ENCODE data around the gene A2M. TPM values are rescaled to one million over a fixed set of nuclear protein-coding genes. Genes with fewer than 3 reads are reported as not detected.

A2M gene
- total and polyA plus RNA-seq, 2 of the 8 experiments (the other 6 are each of a cell fraction or from before 2014, with no cell fraction given): 0.15 TPM; not detected in 1

DNA sequence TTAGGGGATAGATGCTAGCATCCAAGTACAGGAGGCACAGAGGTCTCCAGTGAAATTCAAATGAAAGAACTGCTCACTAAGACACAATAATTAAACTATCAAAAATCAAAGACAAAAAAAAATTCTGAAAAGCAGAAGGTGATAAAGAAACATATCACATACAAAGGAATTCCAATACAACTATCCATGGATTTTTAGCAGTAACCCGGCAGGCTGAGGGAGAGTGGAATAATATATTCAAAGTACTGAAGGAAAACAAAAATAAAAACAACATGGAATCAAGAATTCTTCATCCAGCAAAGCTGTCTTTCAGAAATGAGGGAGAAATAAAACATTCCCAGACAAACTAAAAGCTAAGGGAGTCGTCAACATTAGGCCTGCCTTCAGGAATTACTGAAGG is 31.9 kb downstream of the A2M start:
- H3K27ac ChIP-seq (ENCODE audit: low read depth, low read length): no peak overlapping the region
- FAIRE-seq (no peak), DNase-seq (ENCODE audit: low read depth in 1 of 2, low spot score in 2 of 2) (no peak)
- no peak overlapping the region for H2BK12ac ChIP-seq (ENCODE audit: low read depth, low read length)
- H3K27me3 ChIP-seq (replicated peaks in 1 of 4; ENCODE audit: control insufficient read depth in 3 of 4, extremely low read depth in 1 of 4, insufficient read depth in 3 of 4, low read length in 3 of 4): peaks cover 0 to 1% (median 0%) of the 10 kb centered on the region in 4 experiments; a peak in 1 of 7 replicates
- H3K4ac ChIP-seq (replicated peaks; ENCODE audit: insufficient read length, low read depth, low read length): no peak overlapping the region
- CTCF ChIA-PET (ENCODE audit: partially characterized antibody): interaction anchor here (1.5 kb wide), 1 partner anchor 193 kb away, joined by 3 read pairs; no protein-coding TSS in a partner anchor
- no peak overlapping the region for H2BK5ac ChIP-seq (ENCODE audit: low read depth, low read length)
- no peaks in the 10 kb centered on the region; a peak in 1 of 4 replicates for H3K9me3 ChIP-seq (ENCODE audit: insufficient read depth in 2 of 2, low read depth in 1 of 2, low read length in 1 of 2)
- H2BK120ac ChIP-seq (replicated peaks; ENCODE audit: low read depth, low read length): no peak overlapping the region
- TF ChIP-seq NANOG (IDR thresholded peaks at IDR 0.05; ENCODE audit: insufficient read depth, low read depth, low read length, poor library complexity, severe bottlenecking) (no peak), CTCF (IDR thresholded peaks at IDR 0.05; ENCODE audit: control extremely low read depth in 1 of 3, insufficient read depth in 1 of 3, low read depth in 1 of 3, low read length in 3 of 3) (no peak), RAD21 (IDR thresholded peaks at IDR 0.05 in 1 of 2, conservative IDR thresholded peaks at IDR 0.05 in 1 of 2; ENCODE audit: low read depth in 2 of 2, low read length in 2 of 2) (no peak), BACH1 (IDR thresholded peaks at IDR 0.05; ENCODE audit: low read length) (no peak), JUN (IDR thresholded peaks at IDR 0.05; ENCODE audit: low read depth, low read length) (no peak)
- TF ChIP-seq, protein P1, sequence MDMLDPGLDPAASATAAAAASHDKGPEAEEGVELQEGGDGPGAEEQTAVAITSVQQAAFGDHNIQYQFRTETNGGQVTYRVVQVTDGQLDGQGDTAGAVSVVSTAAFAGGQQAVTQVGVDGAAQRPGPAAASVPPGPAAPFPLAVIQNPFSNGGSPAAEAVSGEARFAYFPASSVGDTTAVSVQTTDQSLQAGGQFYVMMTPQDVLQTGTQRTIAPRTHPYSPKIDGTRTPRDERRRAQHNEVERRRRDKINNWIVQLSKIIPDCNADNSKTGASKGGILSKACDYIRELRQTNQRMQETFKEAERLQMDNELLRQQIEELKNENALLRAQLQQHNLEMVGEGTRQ (IDR thresholded peaks at IDR 0.05; ENCODE audit: low read length): no peak
- H4K8ac ChIP-seq (ENCODE audit: extremely low read depth, insufficient read depth, low read length): no peak overlapping the region
- H3K4me3 ChIP-seq (ENCODE audit: extremely low read depth in 1 of 4, insufficient read depth in 2 of 4, low read depth in 3 of 4, low read length in 4 of 4): no peak overlapping the region
- H3K4me1 ChIP-seq (replicated peaks in 1 of 4; ENCODE audit: control insufficient read depth in 3 of 4, insufficient read depth in 4 of 4, low read length in 3 of 4): no peaks in the 10 kb centered on the region
- H3K79me2 ChIP-seq (ENCODE audit: control insufficient read depth in 1 of 2, insufficient read depth in 2 of 2, low read length in 2 of 2): no peaks in the 10 kb centered on the region
- H4K91ac ChIP-seq (replicated peaks; ENCODE audit: insufficient read length, low read length): no peak overlapping the region
- no peak overlapping the region for H3K18ac ChIP-seq (ENCODE audit: extremely low read depth, low read length)
- H2AFZ ChIP-seq (ENCODE audit: low read length): no peak overlapping the region
- no peak overlapping the region for H3K9ac ChIP-seq (replicated peaks in 1 of 4; ENCODE audit: extremely low read depth in 1 of 4, low read depth in 3 of 4, low read length in 3 of 4)
- H3K56ac ChIP-seq (replicated peaks; ENCODE audit: insufficient read length, low read depth, low read length): no peak overlapping the region
- no peak overlapping the region for H2AK5ac ChIP-seq (ENCODE audit: low read depth, low read length)
- H2BK20ac ChIP-seq (ENCODE audit: low read length): no peak overlapping the region
- no peak overlapping the region for H3K14ac ChIP-seq (ENCODE audit: insufficient read length)
- WGBS, 2 experiments (ENCODE audit: extremely low coverage in 1 of 2, insufficient coverage in 1 of 2, insufficient read length in 1 of 2, insufficient replicate concordance in 2 of 2, low coverage in 1 of 2, low lambda C conversion rate in 2 of 2, missing lambda C conversion rate in 1 of 2): 90% methylated on average over 2 of the region's 2 CpGs; no CpG with 5 or more reads in 1 of the 2 experiments
- no peaks in the 10 kb centered on the region for H3K79me1 ChIP-seq (ENCODE audit: low read depth, low read length)
- H3K23ac ChIP-seq (ENCODE audit: insufficient read length): no peak overlapping the region
- POLR2A ChIA-PET (ENCODE audit: partially characterized antibody): no interaction called here
- H3K36me3 ChIP-seq (ENCODE audit: control insufficient read depth in 2 of 4, insufficient read depth in 4 of 4, low read length in 3 of 4): no peaks in the 10 kb centered on the region
- H4K5ac ChIP-seq (ENCODE audit: insufficient read length, low read depth, low read length): no peak overlapping the region
- H2BK15ac ChIP-seq (ENCODE audit: low read length): no peak overlapping the region
- H4K20me1 ChIP-seq (replicated peaks in 1 of 2; ENCODE audit: control insufficient read depth in 1 of 2, insufficient read depth in 2 of 2, low read length in 2 of 2): no peaks in the 10 kb centered on the region
- H3K4me2 ChIP-seq (ENCODE audit: insufficient read depth in 1 of 2, low read depth in 2 of 2, low read length in 2 of 2): no peak overlapping the region
- no peaks in the 10 kb centered on the region for H3K23me2 ChIP-seq (ENCODE audit: low read depth, low read length)

Measured in H1 (cell line).